B cell (primary cell): ENCODE data around the gene SMIM22. TPM values are rescaled to one million over a fixed set of nuclear protein-coding genes. Genes with fewer than 3 reads are reported as not detected.

ENCODE experiments used
- ATAC-seq: fragments of 200-7000 bp; cut with Tn5 transposase; one replicate; pipeline ENCODE4 v1.10.0; 2021; ENCODE audit warnings: low read depth, mild to moderate bottlenecking, moderate number of reproducible peaks, moderate library complexity
- CTCF ChIA-PET: fragments of 350-600 bp; sonication (Branson Sonifier 250); formaldehyde crosslinking; loops from one replicate; lab custom pipeline; 2021; ENCODE audit warnings: antibody characterized with exemption, inconsistent platforms; lab: Charles Lee
- POLR2A ChIA-PET: fragments of 350-600 bp; sonication (Branson Sonifier 250); formaldehyde crosslinking; loops from one replicate; lab custom pipeline; 2021; ENCODE audit warnings: antibody characterized with exemption; lab: Charles Lee
- DNase-seq: peaks from one replicate; pipeline ENCODE4 v3.0.0; 2013
- H2AFZ ChIP-seq: 2 replicates; pipeline ENCODE4 v1.6.1; 2012; ENCODE audit warnings: mild to moderate bottlenecking, low read depth, low read length; ENCODE audit not compliant: insufficient read depth, poor library complexity, severe bottlenecking
- H3K27ac ChIP-seq, 2 donors: 1 replicate in 1 of 2; 2 replicates in 1 of 2; pipeline ENCODE4 v1.5.1; 2012 to 2013; ENCODE audit warnings: low read length in 2 of 2, mild to moderate bottlenecking in 2 of 2, moderate library complexity in 1 of 2
- H3K27me3 ChIP-seq, 4 experiments: fragments of 200-600 bp in 1 of 4; sonication (generic) in 1 of 4; replicated peaks in 1 of 4; 1 replicate in 2 of 4; 2 replicates in 2 of 4; pipeline versions ENCODE4 v1.6.1 to v1.7.0; 2013 to 2016; ENCODE audit warnings: low read length in 3 of 4, mild to moderate bottlenecking in 2 of 4, mixed read lengths in 1 of 4, moderate library complexity in 1 of 4; ENCODE audit not compliant: insufficient read depth in 4 of 4, control insufficient read depth in 3 of 4; ENCODE audit errors: control extremely low read depth in 1 of 4
- H3K36me3 ChIP-seq, 2 experiments: replicated peaks in 1 of 2; 1 replicate in 1 of 2; 2 replicates in 1 of 2; pipeline versions ENCODE4 v1.6.1 to v1.7.1; 2013; ENCODE audit warnings: low read length in 1 of 2; ENCODE audit not compliant: insufficient read depth in 2 of 2, control insufficient read depth in 1 of 2; ENCODE audit errors: control extremely low read depth in 1 of 2, extremely low read depth in 1 of 2
- H3K4me1 ChIP-seq, 2 donors: fragments of 200-600 bp in 1 of 2; sonication (generic) in 1 of 2; 1 replicate in 1 of 2; 2 replicates in 1 of 2; pipeline versions ENCODE4 v1.5.1 to v1.6.1; 2013 to 2017; ENCODE audit warnings: low read length in 2 of 2; ENCODE audit not compliant: control insufficient read depth in 2 of 2, insufficient read depth in 2 of 2
- H3K4me2 ChIP-seq: replicated peaks from 2 replicates; pipeline ENCODE3; 2012; ENCODE audit warnings: mild to moderate bottlenecking, low read depth, low read length; ENCODE audit not compliant: poor library complexity, severe bottlenecking
- H3K4me3 ChIP-seq, 5 experiments: fragments of 200-600 bp in 1 of 5; sonication (generic) in 1 of 5; 1 replicate in 3 of 5; 2 replicates in 2 of 5; pipeline versions ENCODE4 v1.5.1 to v1.7.0; 2011 to 2016; ENCODE audit warnings: low read length in 4 of 5, mild to moderate bottlenecking in 4 of 5, low read depth in 2 of 5, control low read depth in 1 of 5, moderate library complexity in 1 of 5; ENCODE audit not compliant: insufficient read depth in 1 of 5; ENCODE audit errors: control extremely low read depth in 1 of 5, extremely low read depth in 1 of 5
- H3K79me2 ChIP-seq: fragments of 200-600 bp; sonication (generic); one replicate; pipeline ENCODE4 v1.6.0; 2016; ENCODE audit warnings: low read length; ENCODE audit not compliant: control insufficient read depth, insufficient read depth
- H3K9ac ChIP-seq: fragments of 200-600 bp; sonication (generic); 2 replicates; pipeline ENCODE4 v1.6.1; 2017; ENCODE audit warnings: mild to moderate bottlenecking, low read length, moderate library complexity
- H3K9me3 ChIP-seq, 3 donors: one replicate each; pipeline versions ENCODE4 v1.6.1 to v1.7.1; 2013; ENCODE audit warnings: low read length in 2 of 3; ENCODE audit not compliant: control insufficient read depth in 2 of 3, insufficient read depth in 1 of 3; ENCODE audit errors: control extremely low read depth in 1 of 3
- H4K20me1 ChIP-seq: 2 replicates; pipeline ENCODE4 v1.6.0; 2012; ENCODE audit warnings: mild to moderate bottlenecking, low read length; ENCODE audit not compliant: insufficient read depth, control insufficient read depth, poor library complexity, severe bottlenecking
- H3K27ac Mint-ChIP-seq: one replicate; pipeline ENCODE4 v1.8.0; 2021; ENCODE audit warnings: mixed read lengths
- H3K27me3 Mint-ChIP-seq: one replicate; pipeline ENCODE4 v1.8.0; 2021; ENCODE audit warnings: mixed read lengths
- H3K4me1 Mint-ChIP-seq: one replicate; pipeline ENCODE4 v1.8.0; 2021; ENCODE audit warnings: mixed read lengths
- H3K4me3 Mint-ChIP-seq: one replicate; pipeline ENCODE4 v1.8.0; 2021; ENCODE audit warnings: mixed read lengths
- H3K9me3 Mint-ChIP-seq: one replicate; pipeline ENCODE4 v1.8.0; 2022; ENCODE audit warnings: mixed read lengths; ENCODE audit not compliant: insufficient read depth
- EZH2 ChIP-seq: IDR thresholded peaks from 2 replicates; pipeline ENCODE4 v1.6.1; 2012; ENCODE audit warnings: borderline replicate concordance, low read depth, mild to moderate bottlenecking, moderate library complexity, low read length; ENCODE audit not compliant: insufficient read depth, poor library complexity, severe bottlenecking
- WGBS: methylation state at CpG from one replicate; pipeline ENCODE4 v1.1.5; 2013; ENCODE audit warnings: missing lambda C conversion rate; ENCODE audit not compliant: insufficient coverage; 5-methylcytosine and 5-hydroxymethylcytosine counted together
- intact Hi-C: fragments of 100-400 bp; cut with micrococcal nuclease; formaldehyde crosslinking; loops from one replicate; pipeline ENCODE4 v1.10.0; 2022
- polyA plus RNA-seq: library from polyadenylated mRNA; depleted of rRNA; stranded (reverse); fragments of >200 nt; gene quantifications from 2 replicates; pipeline ENCODE4 v1.2.3, GENCODE V29; 2012
- total RNA-seq, 2 donors: library from RNA; stranded (reverse); fragments of 120-200 nt in 1 of 2; gene quantifications; 1 replicate in 1 of 2; 2 replicates in 1 of 2; pipeline versions ENCODE4 v1.2.3 to v1.2.4, GENCODE V29; 2013 to 2022
- TF ChIP-seq, protein P1 (sequence below): fragments of 200-600 bp; IDR thresholded peaks from one replicate; pipeline ENCODE4 v1.8.0; 2022; ENCODE audit warnings: antibody characterized with exemption, mild to moderate bottlenecking

Gene SMIM22
- total and polyA plus RNA-seq, 2 donors (not counting 1 experiment from before 2014, with no cell fraction given), result not detected

DNA sequence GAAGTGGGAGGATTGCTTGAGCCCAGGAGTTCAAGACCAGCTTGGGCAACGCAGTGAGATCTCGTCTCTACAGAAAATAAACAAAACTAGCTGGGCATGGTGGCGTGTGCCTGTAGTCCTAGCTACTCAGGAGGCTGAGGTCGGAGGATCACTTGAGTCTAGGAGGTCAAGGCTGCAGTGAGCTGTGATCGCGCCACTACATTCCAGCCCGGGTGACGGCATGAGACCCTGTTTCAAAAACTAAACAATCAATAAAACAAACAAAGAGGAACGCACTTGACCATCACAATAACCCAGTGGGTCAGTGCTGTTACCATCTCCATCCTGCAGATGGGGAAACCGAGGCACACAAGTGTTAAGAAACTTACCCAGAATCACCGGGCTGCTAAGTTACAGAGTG, 41.9 kb upstream of the SMIM22 start:
- H3K4me1 ChIP-seq, result peaks cover 0 to 4% of the 10 kb centered on the region in 2 donors
- no peak overlapping the region for H3K27ac Mint-ChIP-seq
- intact Hi-C loops, result no loop called here
- WGBS, result 98% methylated on average over 11 of the region's 11 CpGs
- no peaks in the 10 kb centered on the region for H3K27me3 Mint-ChIP-seq
- H3K4me3 ChIP-seq, result no peak overlapping the region
- no peak overlapping the region for H2AFZ ChIP-seq
- no peaks in the 10 kb centered on the region for H3K27me3 ChIP-seq
- no peak overlapping the region for H3K9ac ChIP-seq
- peaks cover 0 to 6% (median 0%) of the 10 kb centered on the region in 3 donors for H3K9me3 ChIP-seq
- ATAC-seq (no peak), DNase-seq (no peak)
- H4K20me1 ChIP-seq, result peaks cover 4% of the 10 kb centered on the region
- peaks cover 20% of the 10 kb centered on the region for H3K79me2 ChIP-seq
- no peak overlapping the region for H3K4me3 Mint-ChIP-seq
- ChIA-PET POLR2A (no interaction called here), CTCF (interaction anchor here (0.6 kb wide), 1 partner anchor 153 kb away, joined by 3 read pairs; no protein-coding TSS in a partner anchor)
- H3K4me1 Mint-ChIP-seq, result peaks cover 6% of the 10 kb centered on the region
- H3K27ac ChIP-seq, result no peak overlapping the region
- no peak for TF ChIP-seq EZH2
- TF ChIP-seq, protein P1, sequence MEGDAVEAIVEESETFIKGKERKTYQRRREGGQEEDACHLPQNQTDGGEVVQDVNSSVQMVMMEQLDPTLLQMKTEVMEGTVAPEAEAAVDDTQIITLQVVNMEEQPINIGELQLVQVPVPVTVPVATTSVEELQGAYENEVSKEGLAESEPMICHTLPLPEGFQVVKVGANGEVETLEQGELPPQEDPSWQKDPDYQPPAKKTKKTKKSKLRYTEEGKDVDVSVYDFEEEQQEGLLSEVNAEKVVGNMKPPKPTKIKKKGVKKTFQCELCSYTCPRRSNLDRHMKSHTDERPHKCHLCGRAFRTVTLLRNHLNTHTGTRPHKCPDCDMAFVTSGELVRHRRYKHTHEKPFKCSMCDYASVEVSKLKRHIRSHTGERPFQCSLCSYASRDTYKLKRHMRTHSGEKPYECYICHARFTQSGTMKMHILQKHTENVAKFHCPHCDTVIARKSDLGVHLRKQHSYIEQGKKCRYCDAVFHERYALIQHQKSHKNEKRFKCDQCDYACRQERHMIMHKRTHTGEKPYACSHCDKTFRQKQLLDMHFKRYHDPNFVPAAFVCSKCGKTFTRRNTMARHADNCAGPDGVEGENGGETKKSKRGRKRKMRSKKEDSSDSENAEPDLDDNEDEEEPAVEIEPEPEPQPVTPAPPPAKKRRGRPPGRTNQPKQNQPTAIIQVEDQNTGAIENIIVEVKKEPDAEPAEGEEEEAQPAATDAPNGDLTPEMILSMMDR, result no peak
- H3K36me3 ChIP-seq, result peaks cover 2 to 48% of the 10 kb centered on the region in 2 experiments
- H3K9me3 Mint-ChIP-seq, result no peaks in the 10 kb centered on the region
- no peak overlapping the region for H3K4me2 ChIP-seq

DNA sequence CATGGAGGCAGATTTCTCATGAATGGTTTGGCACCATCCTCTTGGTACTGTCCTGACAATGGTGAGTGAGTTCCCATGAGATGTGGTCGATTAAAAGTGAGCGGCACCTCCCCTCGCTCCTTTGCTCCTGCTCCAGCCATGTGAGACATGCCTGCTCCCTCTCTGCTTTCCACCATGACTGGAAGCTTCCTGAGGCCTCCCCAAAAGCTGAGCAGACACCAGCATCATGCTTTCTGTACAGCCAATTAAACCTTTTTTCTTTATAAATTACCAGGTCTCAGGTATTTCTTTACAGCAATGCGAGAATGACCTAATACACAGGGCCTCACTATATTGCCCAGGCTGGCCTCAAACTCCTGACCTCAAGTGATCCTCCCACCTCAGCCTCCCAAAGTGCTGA, 40.3 kb upstream of the SMIM22 start:
- H3K79me2 ChIP-seq, result peaks cover 20% of the 10 kb centered on the region
- peaks cover 4% of the 10 kb centered on the region for H4K20me1 ChIP-seq
- H3K27me3 ChIP-seq, result no peaks in the 10 kb centered on the region
- H3K9me3 ChIP-seq, result peaks cover 0 to 6% (median 0%) of the 10 kb centered on the region in 3 donors
- TF ChIP-seq, protein P1, result no peak
- TF ChIP-seq EZH2, result no peak
- H3K4me2 ChIP-seq, result no peak overlapping the region
- no peak overlapping the region for H3K27ac ChIP-seq
- no peaks in the 10 kb centered on the region for H3K9me3 Mint-ChIP-seq
- 98% methylated on average over 4 of the region's 4 CpGs for WGBS
- no peak overlapping the region for H3K4me3 ChIP-seq
- H3K4me3 Mint-ChIP-seq, result no peak overlapping the region
- H3K27ac Mint-ChIP-seq, result no peak overlapping the region
- no peaks in the 10 kb centered on the region for H3K4me1 ChIP-seq
- intact Hi-C loops, result no loop called here
- H3K9ac ChIP-seq, result no peak overlapping the region
- ChIA-PET POLR2A (no interaction called here), CTCF (no interaction called here)
- no peaks in the 10 kb centered on the region for H3K27me3 Mint-ChIP-seq
- no peaks in the 10 kb centered on the region for H3K4me1 Mint-ChIP-seq
- peaks cover 2 to 60% of the 10 kb centered on the region in 2 experiments for H3K36me3 ChIP-seq
- H2AFZ ChIP-seq, result no peak overlapping the region
- ATAC-seq (no peak), DNase-seq (no peak)
